ENCODE results near the gene RALB.

The RALB gene

GRCh38 chr2:120265006-120265405 lies 12.4 kb downstream of the RALB start:
- DNase-seq: no peak

- no peak for DNase-seq
Observed at GRCh38 chr2:120267348-120267747, 14.7 kb downstream of the RALB start.

GRCh38 chr2:120269076-120269744 lies 16.6 kb downstream of the RALB start:
- no peak for DNase-seq

- DNase-seq: no peak
Observed at GRCh38 chr2:120269816-120270215, 17.2 kb downstream of the RALB start.

DNA sequence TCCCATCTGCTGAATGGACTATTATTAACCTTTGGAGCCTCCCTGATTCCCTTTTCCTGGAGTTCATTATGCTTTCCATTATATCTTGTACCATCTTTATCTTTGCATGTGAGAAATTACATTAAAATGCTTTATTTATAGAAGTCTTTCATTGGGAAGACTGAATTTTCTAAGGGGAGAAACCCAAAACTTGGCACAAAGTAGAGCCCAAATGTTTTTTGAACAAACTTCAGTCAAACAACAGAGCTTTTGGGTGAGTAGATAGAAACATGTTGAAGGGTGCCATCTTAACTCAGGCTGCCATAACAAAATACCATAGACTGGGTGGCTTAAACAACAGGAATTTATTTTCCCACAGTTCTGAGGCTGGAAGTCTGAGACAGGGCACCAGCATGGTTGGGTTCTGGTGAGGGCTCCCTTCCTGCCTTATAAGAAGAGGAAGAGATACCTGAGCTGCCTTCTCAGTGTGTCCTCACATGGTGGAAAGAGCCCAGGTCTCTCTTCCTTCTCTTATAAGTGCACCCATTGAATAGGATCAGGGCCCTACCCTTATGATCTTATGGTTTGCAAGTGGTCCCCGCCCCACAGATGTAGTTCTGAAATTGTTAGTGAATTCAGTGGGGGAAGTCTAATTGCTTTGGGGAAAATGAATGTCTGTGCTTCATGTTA lies 19.2 kb downstream of the RALB start:
- no peak for DNase-seq

GRCh38 chr2:120272763-120273481 lies 20.3 kb downstream of the RALB start:
- no peak for DNase-seq

DNA sequence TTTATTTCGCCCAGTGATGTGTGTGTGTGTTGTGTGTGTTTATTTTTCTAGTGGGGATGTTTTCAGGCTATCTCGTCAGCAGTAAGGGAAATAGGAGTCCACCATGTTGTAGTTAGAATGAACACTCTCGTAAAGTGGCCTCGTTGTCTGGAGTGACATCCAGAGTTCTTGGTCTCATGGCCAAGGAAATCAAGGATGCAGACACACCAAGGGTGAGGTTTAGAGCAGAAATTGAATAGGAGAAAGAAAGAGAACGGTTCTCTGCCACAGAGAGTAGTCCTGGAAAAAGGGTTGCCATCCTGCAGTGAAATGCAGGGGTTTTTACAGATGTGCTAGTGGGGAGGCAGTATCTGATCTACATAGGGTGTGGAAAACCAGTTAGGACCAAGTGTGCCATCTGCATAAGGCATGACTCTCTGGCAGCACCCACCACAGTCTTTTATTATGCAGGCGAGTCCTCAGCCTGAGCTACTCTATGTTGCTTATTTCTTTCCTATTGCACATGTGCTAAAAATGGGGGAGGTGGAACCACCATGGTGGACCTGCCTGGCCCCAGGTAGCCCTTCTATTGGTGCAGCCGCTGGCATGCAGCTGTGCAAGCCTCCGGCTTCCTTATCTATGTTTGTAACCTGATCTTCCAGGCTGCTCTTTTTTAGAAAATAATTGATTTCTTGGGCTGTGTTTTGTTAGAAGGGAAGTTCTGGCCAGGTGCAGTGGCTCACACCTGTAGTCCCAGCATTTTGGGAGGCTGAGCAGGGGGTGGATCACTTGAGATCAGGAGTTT lies 23.2 kb downstream of the RALB start:
- DNase-seq: no peak

- no peak for DNase-seq
Observed at GRCh38 chr2:120277505-120278205, 25.0 kb downstream of the RALB start.

- DNase-seq: no peak
Observed at GRCh38 chr2:120278901-120279300, 26.2 kb downstream of the RALB start.

- DNase-seq: no peak
Observed at GRCh38 chr2:120279708-120280107, 27.1 kb downstream of the RALB start.

DNA sequence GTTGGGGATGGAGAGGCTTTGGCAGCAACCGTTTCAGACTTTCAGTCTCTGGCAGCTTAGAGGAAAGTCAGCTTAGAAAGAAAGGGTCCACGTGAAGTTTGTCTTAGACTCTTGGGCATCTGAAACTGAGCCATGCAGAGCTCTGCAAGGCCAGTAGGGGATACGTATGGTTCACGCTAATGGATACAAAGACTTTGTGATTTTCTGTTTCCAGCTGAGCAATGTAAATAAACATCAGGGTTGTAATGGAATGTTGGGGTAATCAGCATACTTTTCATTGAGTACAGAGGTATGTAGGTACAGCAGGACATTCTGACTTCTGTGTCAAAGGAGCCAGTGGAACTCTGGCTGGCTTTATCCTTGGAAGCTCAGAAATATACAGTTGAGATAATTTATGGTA lies 31.0 kb downstream of the RALB start:
- DNase-seq: no peak

DNA sequence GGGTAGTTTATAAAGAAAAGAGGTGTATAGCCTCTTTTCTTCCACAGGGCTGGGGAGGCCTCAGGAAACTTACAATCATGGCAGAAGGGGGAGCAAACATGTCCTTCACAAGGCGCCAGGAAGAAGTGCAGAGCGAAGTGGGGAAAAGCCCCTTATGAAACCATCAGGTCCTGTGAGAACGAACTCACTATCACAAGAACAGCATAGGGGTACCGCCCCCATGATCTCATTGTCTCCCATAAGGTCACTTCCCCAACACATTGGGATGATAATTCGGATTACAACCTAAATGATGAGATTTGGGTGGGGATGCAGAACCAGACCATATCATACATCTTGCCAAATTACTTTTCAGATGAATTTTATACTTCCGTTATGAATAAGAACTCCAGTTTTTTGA lies 32.4 kb downstream of the RALB start:
- no peak for DNase-seq

GRCh38 chr2:120287183-120288015 lies 34.7 kb downstream of the RALB start:
- DNase-seq: no peak

DNA sequence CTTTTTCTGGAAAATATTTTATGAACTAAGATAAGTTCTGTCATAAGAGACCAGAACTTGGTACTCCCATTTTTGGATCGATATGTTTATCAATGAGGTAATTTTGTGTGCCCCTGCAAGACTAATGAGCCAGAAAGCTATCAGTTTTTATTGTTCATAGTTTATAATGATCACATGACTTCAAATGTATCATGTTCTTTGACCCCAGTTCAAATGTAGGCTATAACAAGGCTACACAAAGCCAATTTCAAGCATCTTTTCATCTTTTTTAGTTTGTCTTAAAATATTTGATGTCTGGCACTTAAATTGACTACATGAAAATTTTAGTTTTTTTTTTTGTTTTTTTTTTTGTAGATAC lies 35.3 kb downstream of the RALB start:
- DNase-seq: no peak

- DNase-seq: no peak
Observed at GRCh38 chr2:120289221-120289906, 36.7 kb downstream of the RALB start.

DNA sequence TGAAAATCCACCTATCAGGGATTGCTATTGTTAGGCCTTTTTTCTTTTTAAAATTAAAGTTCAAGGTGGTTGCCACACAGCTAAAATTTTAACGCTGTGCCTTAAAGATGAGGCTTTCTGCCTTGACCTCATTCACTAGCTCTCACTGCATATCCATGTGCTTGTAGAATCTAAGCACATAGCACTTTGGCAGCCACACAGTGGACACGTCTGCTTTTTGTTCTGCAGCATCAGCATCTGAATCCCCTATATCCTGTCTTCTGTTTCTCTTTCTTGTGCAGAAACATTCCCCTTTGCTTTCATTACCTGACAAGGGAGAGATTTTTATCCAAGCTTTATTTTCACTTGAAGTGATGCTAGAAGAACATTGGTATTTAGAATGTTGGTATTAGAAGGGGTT lies 38.1 kb downstream of the RALB start:
- no peak for DNase-seq

- DNase-seq: no peak
Observed at GRCh38 chr2:120291401-120292311, 39.0 kb downstream of the RALB start.

GRCh38 chr2:120293096-120294007 lies 40.7 kb downstream of the RALB start:
- DNase-seq: no peak

GRCh38 chr2:120294008-120294340 lies 41.3 kb downstream of the RALB start:
- DNase-seq: no peak

Measured in CD4-positive, alpha-beta T cell treated with Interleukin-17A for 1 hour (primary cell).